GM19467 (cell line): ENCODE results near the gene DLGAP4.
"Not testable (repeated sequence)": the region's sequence is repeated elsewhere in the genome, so short reads cannot be mapped to it uniquely, and the experiment has no call there.

Source experiments
- ATAC-seq: cut with Tn5 transposase; IDR thresholded peaks from one replicate; pipeline ENCODE4 v1.9.1; 2021; ENCODE audit warnings: mild to moderate bottlenecking, moderate library complexity; ENCODE audit not compliant: unreplicated experiment

DLGAP4 gene

GRCh38 chr20:36490191-36490590 lies 184.1 kb downstream of the DLGAP4 start:
- no peak for ATAC-seq

- ATAC-seq = no peak
These were observed 185.9 kb downstream of the DLGAP4 start for GRCh38 chr20:36491901-36492617.

DNA sequence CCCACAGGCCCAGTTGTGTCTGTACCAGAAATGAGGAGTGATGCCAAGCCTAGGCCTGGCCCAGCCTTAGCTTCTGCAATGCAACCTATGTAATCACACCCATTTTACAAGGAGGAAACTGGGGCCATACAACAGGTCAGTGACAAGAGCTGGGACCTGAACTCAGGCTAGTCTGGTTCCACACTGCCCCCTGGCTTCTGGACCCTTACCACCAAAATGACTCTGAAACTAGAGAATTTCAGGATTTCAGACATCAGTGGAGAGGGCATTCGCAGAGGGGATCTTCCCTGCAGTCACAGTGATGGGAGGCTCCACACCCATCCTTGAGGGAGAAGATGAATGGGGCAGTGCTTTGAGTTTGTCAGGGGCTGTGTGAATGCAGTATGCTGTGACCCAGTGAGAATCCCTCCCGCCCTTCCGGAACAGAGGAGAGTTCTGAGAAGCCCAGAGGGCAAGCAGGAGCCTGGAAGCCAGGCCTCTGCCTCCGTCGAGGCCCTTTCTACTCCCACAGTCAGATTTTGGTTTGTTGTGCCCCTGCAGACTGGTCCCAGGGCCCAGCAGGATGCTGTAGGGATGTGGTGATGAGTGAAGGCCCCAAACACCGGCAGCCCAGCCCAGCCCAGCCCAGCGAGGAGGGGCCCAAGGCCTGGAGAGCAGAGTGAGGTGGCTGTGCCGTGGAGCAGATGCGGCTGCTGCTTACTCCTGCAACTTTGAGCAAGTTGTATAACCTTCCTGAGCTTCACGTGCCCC lies 187.1 kb downstream of the DLGAP4 start:
- no peak for ATAC-seq

DNA sequence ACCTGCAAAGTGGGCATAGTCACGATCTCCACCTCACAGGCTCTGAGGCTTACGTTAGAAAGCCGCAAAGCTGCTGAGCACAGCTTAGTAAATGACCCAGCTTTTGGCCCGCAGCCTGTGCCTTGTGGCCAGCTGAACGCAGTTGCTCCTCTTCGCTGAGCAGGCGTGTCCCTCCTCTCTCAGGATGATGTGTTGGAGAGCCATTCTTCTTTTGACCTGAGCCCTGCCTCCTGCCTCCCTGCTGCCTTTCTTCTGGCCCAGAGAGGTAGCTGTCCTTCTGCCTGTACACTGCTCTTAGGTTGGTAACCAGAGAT lies 187.6 kb downstream of the DLGAP4 start:
- ATAC-seq = no peak

DNA sequence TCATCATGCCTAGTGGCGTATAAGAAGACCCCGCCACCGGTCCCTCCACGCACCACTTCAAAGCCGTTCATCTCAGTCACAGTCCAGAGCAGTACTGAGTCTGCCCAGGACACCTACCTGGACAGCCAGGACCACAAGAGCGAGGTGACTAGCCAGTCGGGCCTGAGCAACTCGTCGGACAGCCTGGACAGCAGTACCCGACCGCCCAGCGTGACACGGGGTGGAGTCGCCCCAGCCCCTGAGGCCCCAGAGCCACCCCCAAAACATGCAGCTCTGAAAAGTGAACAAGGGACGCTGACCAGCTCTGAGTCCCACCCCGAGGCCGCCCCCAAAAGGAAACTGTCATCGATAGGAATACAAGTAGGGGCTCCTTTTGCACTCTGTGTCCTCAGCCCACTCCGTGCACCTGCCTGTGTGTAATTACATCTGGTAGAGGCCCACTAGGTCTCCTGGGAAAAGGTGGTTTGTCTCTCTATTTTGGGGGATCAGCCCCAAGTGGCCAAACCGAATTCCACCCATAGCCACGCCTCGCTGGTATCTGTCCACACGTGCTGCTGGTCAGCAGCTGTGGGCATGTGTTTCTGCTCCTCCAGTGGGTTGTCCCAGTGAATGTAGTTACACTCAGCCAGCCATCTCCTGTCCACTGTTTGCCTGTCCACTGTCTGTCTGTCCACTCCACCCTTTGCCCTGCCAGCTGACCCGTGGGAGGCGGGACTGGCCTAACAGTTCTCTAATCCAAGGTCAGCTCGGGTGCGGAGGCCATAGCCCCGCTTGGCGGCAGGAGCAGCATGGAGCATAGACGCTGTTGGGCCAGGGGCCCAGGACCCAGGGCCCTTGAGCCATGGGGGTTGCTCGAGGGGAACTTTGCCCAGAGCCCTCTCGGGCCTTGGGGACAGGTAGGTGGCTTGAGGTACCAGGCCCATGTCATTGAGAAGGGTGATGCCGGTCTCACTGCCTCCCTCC lies 190.8 kb downstream of the DLGAP4 start:
- no peak for ATAC-seq

- no peak for ATAC-seq
These were observed 191.7 kb downstream of the DLGAP4 start for GRCh38 chr20:36497856-36498255.

DNA sequence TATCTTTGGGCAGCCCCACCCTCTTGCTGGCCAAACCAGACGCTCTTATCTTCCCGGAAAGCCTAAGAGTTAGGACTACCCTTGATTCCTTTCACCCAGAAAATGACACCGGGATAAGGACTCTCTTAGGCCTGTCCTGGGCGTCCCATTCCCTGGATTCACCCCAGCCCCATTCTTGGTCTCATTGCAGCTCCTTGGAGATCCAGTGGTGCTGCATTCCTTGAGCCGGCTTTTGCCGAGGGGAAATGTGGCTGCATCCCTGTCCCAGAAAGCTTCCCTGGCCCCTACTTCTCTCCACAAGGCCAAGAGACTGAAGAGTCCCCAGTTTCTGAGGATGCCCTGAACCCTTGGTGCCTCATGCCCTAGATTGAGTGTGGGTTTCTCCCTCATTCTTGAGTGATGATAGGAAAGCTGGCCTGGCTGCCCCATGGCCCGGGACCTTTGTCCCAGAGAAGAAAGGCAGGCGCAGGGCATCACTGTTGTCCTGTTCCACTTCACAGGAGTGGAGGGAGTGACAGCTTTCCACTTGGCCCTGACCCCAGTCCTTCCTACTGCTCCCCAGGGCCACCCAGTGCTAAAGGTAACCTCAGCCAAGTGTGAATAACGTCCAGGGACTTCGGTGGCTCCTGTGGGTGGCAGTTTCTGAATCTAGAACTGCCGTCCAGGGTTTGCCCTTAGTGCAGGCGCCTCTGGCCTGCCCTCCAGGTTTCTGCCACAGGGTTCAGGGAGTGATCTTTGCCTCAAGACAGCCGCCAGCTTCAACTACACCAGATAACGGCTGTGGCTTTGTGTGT lies 192.4 kb downstream of the DLGAP4 start:
- no peak for ATAC-seq

DNA sequence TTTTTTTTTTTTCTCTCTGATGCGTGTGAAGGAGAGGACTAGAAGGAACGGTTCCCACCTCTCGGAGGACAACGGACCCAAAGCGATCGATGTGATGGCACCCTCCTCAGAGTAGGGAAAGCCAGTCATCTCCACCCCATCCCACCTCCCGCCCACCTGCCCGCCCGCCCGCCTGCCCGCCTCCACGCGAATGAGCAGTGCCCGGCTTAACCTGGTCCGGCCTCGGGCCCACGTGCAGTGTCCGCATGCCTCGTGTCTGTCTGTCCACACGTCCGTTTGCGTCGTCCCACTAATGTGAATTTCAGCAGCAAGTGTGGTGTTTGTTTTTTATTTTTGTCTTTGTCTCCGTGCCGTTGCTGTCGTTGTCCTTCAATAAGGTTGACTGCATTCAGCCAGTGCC lies 193.1 kb downstream of the DLGAP4 start:
- no peak for ATAC-seq

DNA sequence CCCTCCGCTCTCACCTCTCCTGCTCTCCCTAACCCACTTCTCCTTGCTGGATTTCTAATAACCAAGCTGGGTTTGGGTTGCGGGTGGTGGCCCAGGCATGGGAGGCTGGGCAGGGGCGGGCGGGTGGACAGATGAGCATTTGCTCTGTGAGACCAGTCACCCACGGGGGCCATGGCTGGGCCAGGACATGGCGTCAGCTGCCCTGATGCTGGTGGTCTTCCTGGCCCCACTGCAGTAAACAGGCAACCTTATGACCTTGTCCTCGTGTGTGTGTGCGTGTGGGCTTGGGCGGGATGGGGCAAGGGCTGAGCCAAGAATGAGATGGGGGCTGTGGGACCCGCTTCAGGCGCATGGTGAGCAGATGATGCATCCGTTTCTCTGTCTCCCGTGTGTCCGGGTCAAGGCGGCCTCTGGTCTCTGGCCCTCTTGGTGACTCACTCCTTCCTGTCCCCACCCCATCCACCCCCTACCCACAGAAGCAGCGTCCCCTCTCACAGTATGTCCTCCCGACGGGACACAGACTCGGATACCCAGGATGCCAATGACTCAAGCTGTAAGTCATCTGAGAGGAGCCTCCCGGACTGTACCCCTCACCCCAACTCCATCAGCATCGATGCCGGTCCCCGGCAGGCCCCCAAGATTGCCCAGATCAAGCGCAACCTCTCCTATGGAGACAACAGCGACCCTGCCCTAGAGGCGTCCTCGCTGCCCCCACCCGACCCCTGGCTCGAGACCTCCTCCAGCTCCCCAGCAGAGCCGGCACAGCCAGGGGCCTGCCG lies 193.8 kb downstream of the DLGAP4 start:
- ATAC-seq = no peak

DNA sequence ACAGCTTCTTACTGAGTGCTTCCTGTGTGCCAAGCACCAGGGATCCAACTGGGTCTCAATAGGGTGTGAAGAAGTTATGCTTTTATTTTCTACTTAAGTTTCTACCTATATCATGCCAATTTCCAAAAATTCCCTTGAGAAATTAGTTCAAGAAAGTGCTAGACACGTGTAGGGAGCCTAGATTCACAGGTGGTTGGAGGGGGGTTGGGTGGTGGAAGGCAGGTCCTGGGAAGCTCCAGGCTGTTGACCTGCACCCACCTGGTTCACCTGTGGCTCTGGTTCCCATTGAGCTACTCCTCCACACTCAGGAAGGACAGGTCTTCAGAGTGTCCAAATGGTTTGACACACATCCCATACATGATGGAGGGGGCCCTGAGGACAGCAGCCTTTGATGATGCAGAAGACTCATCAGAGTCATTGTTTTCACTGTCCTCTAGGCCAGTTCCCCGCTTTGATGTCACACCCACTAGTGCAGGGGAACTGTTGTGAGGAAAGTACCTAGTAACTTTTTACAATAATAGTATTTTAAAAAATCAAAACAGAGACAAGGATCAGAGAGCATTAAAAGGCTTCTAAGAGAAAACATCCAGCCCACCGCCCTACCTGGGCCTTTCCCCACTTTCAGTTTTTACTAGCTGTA lies 195.3 kb downstream of the DLGAP4 start:
- no peak for ATAC-seq

- no peak for ATAC-seq
These were observed 198.2 kb downstream of the DLGAP4 start for GRCh38 chr20:36504295-36504694.

- no peak for ATAC-seq
These were observed 200.1 kb downstream of the DLGAP4 start for GRCh38 chr20:36506253-36506652.

GRCh38 chr20:36507746-36508145 lies 201.6 kb downstream of the DLGAP4 start:
- ATAC-seq = no peak

GRCh38 chr20:36519012-36519719 lies 213.0 kb downstream of the DLGAP4 start:
- no peak for ATAC-seq

DNA sequence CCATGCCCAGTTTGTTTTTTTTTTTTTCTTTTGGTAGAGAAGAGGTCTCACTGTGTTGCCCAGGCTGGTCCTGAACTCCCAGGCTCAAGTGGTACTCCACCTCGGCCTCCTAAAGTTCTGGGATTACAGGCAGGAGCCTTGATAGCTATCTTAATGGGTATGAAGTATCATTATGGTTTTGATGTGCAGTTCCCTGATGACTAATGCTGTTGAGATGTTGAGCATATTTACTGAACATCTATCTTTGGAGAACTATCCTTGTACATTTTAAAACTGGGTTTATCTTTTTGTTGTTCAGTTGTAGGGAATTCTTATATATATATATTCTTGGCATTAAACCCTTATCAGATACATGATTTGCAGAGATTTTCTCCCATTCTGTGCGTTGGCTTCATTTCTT lies 213.8 kb downstream of the DLGAP4 start:
- ATAC-seq = no peak

GRCh38 chr20:36521526-36521925 lies 215.4 kb downstream of the DLGAP4 start:
- no peak for ATAC-seq

GRCh38 chr20:36522412-36522811 lies 216.3 kb downstream of the DLGAP4 start:
- ATAC-seq = not testable (repeated sequence)

DNA sequence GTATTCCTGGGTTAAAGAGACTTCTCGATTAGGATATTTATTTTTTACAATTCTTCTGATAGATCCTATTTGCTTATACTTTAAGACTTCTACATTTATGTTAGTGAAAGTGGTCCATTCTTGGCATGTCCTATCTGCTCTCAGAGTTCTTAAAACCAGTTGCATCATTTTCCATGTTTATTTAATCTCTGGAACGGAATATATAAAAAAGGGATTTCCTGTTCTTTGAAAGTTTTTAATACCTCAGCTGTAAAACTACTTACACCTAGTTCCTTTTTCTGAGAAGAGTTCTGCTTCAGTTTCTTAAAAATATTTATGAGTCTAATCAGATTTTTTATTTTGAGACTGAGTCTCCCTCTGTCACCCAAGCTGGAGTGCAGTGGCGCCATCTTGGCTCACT lies 217.2 kb downstream of the DLGAP4 start:
- ATAC-seq = no peak
